ENCODE data around the gene TMEM131.
"Not testable (repeated sequence)": the region's sequence is repeated elsewhere in the genome, so short reads cannot be mapped to it uniquely, and the experiment has no call there.

Gene TMEM131

DNA sequence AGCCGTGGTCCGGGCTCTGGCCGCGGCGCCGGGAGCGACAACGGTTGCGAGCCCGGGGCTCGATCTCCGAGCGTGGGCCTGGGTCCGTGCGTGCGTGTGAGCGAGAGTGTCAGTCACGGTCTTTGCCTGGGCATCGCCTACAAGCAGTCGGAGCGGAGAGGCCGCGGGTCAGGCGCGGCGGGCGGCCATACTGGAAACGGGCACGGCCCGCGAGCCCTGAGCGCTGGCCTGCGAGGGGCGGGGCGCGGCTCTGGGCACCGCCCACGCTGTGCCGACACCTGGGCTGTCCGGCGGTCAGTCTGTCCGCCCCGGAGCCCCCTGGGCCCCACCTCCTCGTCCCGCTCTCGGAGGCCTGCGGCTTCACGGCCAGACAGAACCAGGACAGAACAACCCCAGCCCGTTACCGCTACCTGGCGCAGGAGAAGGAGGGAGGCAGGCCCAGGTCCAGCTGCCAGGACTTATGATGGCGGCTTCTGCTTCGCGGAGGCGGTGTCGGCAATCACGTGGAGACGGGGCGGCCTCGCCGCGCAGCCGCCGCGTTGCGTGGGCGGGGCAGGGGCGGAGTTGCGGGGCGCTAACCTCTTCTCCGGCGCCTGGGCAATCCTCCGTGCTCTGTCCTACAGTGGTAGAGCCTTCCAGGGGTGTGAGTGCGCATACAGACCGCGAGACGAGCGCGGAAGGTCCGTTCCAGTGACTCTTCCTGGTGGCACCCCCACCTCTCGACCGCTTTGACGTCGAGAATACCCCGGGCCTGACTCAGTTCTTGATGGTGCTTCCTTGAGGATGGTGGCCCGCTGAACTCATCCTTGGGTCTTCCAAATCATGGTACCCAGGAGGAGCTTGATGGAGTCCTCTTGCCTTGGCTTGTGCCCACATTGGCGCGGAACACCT lies at the start of gene TMEM131 (continued):
- TF ChIP-seq, protein P1, sequence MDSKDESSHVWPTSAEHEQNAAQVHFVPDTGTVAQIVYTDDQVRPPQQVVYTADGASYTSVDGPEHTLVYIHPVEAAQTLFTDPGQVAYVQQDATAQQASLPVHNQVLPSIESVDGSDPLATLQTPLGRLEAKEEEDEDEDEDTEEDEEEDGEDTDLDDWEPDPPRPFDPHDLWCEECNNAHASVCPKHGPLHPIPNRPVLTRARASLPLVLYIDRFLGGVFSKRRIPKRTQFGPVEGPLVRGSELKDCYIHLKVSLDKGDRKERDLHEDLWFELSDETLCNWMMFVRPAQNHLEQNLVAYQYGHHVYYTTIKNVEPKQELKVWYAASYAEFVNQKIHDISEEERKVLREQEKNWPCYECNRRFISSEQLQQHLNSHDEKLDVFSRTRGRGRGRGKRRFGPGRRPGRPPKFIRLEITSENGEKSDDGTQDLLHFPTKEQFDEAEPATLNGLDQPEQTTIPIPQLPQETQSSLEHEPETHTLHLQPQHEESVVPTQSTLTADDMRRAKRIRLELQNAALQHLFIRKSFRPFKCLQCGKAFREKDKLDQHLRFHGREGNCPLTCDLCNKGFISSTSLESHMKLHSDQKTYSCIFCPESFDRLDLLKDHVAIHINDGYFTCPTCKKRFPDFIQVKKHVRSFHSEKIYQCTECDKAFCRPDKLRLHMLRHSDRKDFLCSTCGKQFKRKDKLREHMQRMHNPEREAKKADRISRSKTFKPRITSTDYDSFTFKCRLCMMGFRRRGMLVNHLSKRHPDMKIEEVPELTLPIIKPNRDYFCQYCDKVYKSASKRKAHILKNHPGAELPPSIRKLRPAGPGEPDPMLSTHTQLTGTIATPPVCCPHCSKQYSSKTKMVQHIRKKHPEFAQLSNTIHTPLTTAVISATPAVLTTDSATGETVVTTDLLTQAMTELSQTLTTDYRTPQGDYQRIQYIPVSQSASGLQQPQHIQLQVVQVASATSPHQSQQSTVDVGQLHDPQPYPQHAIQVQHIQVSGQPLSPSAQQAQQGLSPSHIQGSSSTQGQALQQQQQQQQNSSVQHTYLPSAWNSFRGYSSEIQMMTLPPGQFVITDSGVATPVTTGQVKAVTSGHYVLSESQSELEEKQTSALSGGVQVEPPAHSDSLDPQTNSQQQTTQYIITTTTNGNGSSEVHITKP (tag by site-specific recombination; IDR thresholded peaks at IDR 0.05), result peak; percentile 96
- TF ChIP-seq OSR2 (tag by site-specific recombination; IDR thresholded peaks at IDR 0.05), result no peak
- TF ChIP-seq ZNF610 (tag by site-specific recombination; IDR thresholded peaks at IDR 0.05; ENCODE audit: borderline replicate concordance), result no peak
- no peak for TF ChIP-seq SCRT2 (tag by site-specific recombination; IDR thresholded peaks at IDR 0.05)
- TF ChIP-seq ZNF23 (tag by site-specific recombination; IDR thresholded peaks at IDR 0.05; ENCODE audit: borderline replicate concordance), result no peak
- TF ChIP-seq ZNF341 (tag by site-specific recombination; IDR thresholded peaks at IDR 0.05; ENCODE audit: low read depth), result peak; percentile 94
- TF ChIP-seq ZBTB6 (tag by site-specific recombination; IDR thresholded peaks at IDR 0.05), result peak; percentile 83

DNA sequence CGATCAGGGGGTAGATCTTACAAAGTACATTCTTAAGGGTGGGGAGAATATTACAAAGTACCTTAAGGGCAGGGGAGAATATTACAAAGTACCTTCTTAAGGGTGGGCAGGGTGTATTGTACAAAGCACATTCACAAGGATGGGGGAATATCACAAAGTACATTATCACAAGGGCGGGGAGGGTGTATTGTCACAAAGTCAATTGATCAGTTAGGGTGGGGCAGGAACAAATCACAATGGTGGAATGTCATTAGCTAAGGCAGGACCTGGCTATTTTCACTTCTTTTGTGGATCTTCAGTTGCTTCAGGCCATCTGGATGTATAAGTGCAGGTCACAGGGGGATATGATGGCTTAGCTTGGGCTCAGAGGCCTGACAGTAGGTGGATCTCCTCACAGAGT lies 49.0 kb upstream of the TMEM131 start:
- CTCF ChIA-PET, POLR2A ChIA-PET: not testable (repeated sequence)

DNA sequence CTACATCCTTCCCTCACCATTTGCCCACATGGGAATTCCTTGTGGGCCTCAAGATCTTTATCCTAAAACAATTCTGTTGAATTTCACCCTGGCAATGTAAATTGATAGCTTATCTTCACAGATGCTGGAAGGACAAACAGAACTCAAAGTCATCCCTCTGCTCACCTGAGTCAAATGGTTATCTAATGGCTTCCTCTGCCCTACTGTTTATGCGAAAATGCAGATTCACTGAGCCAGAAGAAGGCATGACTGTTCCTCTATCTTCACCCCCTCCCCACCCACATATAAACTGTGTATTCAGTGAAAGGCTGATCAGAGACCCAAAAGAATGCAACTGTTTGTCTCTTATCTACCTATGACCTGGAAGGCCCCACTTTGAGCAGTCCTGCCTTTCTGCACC lies 47.4 kb upstream of the TMEM131 start:
- ChIA-PET POLR2A (no interaction called here), CTCF (interaction anchor here (0.7 kb wide), 2 partner anchors 18 to 28 kb away, joined by 3 read pairs; no protein-coding TSS in a partner anchor)
- Histone ChIP-seq H3K9me3 (ENCODE audit: control insufficient read depth, insufficient read depth, low read depth, low read length) (no peaks in the 10 kb centered on the region), H3K4me1 (ENCODE audit: control insufficient read depth, insufficient read depth, low read length) (peaks cover under 1% of the 10 kb centered on the region; the same call in 1 of the 2 replicates), H3K36me3 (ENCODE audit: control insufficient read depth in 2 of 2, insufficient read depth in 1 of 2, low read length in 2 of 2) (no peaks in the 10 kb centered on the region), H3K27ac (ENCODE audit: extremely low read depth, low read depth, low read length) (no peak overlapping the region), H3K4me3 (ENCODE audit: low read depth, low read length) (no peak overlapping the region)
- TF ChIP-seq SALL2 (tag by site-specific recombination; IDR thresholded peaks at IDR 0.05; ENCODE audit: borderline replicate concordance) (no peak), ELK4 (IDR thresholded peaks at IDR 0.05; ENCODE audit: borderline replicate concordance, low read depth, low read length) (no peak), ZNF354C (tag by site-specific recombination; IDR thresholded peaks at IDR 0.05; ENCODE audit: borderline replicate concordance, low read depth) (no peak), ZNF2 (tag by site-specific recombination; IDR thresholded peaks at IDR 0.05) (no peak), ZNF292 (tag by site-specific recombination; IDR thresholded peaks at IDR 0.05; ENCODE audit: borderline replicate concordance, low read depth) (no peak), ZNF214 (tag by site-specific recombination; IDR thresholded peaks at IDR 0.05; ENCODE audit: borderline replicate concordance) (no peak), TRIM28 (IDR thresholded peaks at IDR 0.05; ENCODE audit: borderline replicate concordance, low read length) (no peak), ZNF610 (tag by site-specific recombination; IDR thresholded peaks at IDR 0.05; ENCODE audit: borderline replicate concordance) (no peak), GFI1B (tag by site-specific recombination; IDR thresholded peaks at IDR 0.05) (no peak), ZNF10 (tag by site-specific recombination; IDR thresholded peaks at IDR 0.05) (no peak), ZFP37 (tag by site-specific recombination; IDR thresholded peaks at IDR 0.05) (no peak), ZNF501 (tag by site-specific recombination; IDR thresholded peaks at IDR 0.05) (no peak)
- TF ChIP-seq, protein P2, sequence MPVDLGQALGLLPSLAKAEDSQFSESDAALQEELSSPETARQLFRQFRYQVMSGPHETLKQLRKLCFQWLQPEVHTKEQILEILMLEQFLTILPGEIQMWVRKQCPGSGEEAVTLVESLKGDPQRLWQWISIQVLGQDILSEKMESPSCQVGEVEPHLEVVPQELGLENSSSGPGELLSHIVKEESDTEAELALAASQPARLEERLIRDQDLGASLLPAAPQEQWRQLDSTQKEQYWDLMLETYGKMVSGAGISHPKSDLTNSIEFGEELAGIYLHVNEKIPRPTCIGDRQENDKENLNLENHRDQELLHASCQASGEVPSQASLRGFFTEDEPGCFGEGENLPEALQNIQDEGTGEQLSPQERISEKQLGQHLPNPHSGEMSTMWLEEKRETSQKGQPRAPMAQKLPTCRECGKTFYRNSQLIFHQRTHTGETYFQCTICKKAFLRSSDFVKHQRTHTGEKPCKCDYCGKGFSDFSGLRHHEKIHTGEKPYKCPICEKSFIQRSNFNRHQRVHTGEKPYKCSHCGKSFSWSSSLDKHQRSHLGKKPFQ (tag by site-specific recombination; IDR thresholded peaks at IDR 0.05), result no peak
- TF ChIP-seq, protein P3, sequence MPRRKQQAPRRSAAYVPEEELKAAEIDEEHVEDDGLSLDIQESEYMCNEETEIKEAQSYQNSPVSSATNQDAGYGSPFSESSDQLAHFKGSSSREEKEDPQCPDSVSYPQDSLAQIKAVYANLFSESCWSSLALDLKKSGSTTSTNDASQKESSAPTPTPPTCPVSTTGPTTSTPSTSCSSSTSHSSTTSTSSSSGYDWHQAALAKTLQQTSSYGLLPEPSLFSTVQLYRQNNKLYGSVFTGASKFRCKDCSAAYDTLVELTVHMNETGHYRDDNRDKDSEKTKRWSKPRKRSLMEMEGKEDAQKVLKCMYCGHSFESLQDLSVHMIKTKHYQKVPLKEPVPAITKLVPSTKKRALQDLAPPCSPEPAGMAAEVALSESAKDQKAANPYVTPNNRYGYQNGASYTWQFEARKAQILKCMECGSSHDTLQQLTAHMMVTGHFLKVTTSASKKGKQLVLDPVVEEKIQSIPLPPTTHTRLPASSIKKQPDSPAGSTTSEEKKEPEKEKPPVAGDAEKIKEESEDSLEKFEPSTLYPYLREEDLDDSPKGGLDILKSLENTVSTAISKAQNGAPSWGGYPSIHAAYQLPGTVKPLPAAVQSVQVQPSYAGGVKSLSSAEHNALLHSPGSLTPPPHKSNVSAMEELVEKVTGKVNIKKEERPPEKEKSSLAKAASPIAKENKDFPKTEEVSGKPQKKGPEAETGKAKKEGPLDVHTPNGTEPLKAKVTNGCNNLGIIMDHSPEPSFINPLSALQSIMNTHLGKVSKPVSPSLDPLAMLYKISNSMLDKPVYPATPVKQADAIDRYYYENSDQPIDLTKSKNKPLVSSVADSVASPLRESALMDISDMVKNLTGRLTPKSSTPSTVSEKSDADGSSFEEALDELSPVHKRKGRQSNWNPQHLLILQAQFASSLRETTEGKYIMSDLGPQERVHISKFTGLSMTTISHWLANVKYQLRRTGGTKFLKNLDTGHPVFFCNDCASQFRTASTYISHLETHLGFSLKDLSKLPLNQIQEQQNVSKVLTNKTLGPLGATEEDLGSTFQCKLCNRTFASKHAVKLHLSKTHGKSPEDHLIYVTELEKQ (tag by site-specific recombination; IDR thresholded peaks at IDR 0.05; ENCODE audit: borderline replicate concordance), result no peak

More for the DNA sequence above, 49.0 kb upstream of the TMEM131 start:
- H3K36me3 ChIP-seq (ENCODE audit: control insufficient read depth in 2 of 2, insufficient read depth in 1 of 2, low read length in 2 of 2); H3K4me3 ChIP-seq (ENCODE audit: low read depth, low read length); H3K9me3 ChIP-seq (ENCODE audit: control insufficient read depth, insufficient read depth, low read depth, low read length); H3K27ac ChIP-seq (ENCODE audit: extremely low read depth, low read depth, low read length); H3K4me1 ChIP-seq (ENCODE audit: control insufficient read depth, insufficient read depth, low read length): not testable (repeated sequence)

All from HEK293 (cell line).